ENCODE results near the gene FBXL19. TPM values are rescaled to one million over a fixed set of nuclear protein-coding genes. Genes with fewer than 3 reads are reported as not detected.
A peak's percentile ranks its signal among the peaks of the same experiment; 100 is the strongest.

FBXL19 gene
- total and polyA plus RNA-seq, 2 of the 13 experiments (the other 11 are each of a cell fraction or from before 2014, with no cell fraction given), result 6.0 to 13.7 TPM

- Histone ChIP-seq H3K27ac (ENCODE audit: extremely low read length, insufficient read depth, low read length) (peak overlapping the region; percentile 64), H3K4me2 (ENCODE audit: low read depth, low read length) (peak overlapping the region; percentile 81), H3K9ac (ENCODE audit: insufficient read depth, low read depth, low read length) (peak overlapping the region; percentile 68), H4K20me1 (ENCODE audit: insufficient read depth, low read length) (no peaks in the 10 kb centered on the region), H3K27me3 (ENCODE audit: control insufficient read depth in 1 of 2, insufficient read depth in 2 of 2, low read length in 2 of 2) (no peaks in the 10 kb centered on the region), H2AFZ (ENCODE audit: low read length) (no peak overlapping the region), H3K9me3 (ENCODE audit: low read length) (no peaks in the 10 kb centered on the region), H3K36me3 (replicated peaks in 1 of 2; ENCODE audit: control insufficient read depth in 1 of 2, insufficient read depth in 2 of 2, low read length in 2 of 2) (no peaks in the 10 kb centered on the region), H3K4me3 (replicated peaks in 1 of 3; ENCODE audit: insufficient read depth in 1 of 3, low read depth in 2 of 3, low read length in 3 of 3) (peak overlapping the region; percentile 57 to 77 (median 58)), H3K79me2 (ENCODE audit: insufficient read depth, low read length) (no peaks in the 10 kb centered on the region), H3K4me1 (ENCODE audit: insufficient read depth, low read length) (peaks cover 73% of the 10 kb centered on the region)
- 8% methylated on average over 5 of the region's 6 CpGs for WGBS (ENCODE audit: low lambda C conversion rate)
- ChIA-PET POLR2A (interaction anchor here (0.6 to 3.6 kb wide), 19 partner anchors 8 to 278 kb away, joined by 3 to 29 read pairs (median 4); partner anchors contain the start of genes BCL7C, FBXL19, FUS and KAT8), CTCF (ENCODE audit: low intra/inter-chr PET ratio, low total read pairs) (interaction anchor here (0.6 to 2.1 kb wide), 2 partner anchors 56 to 94 kb away, joined by 3 to 25 read pairs; no protein-coding TSS in a partner anchor)
- intact Hi-C loops (cut with micrococcal nuclease; ENCODE audit: unreplicated experiment) (loop anchor here (2.0 kb wide), 1 partner anchor 57 kb away; no protein-coding TSS in a partner anchor), in situ Hi-C loops (cut with HindIII; ENCODE audit: extremely low pct_ligation_motif_present, low pct_unique_long_range_greater_than_20kb) (no loop called here)
- no peak for FAIRE-seq
- BruUV-seq (replicated peaks), result TSS peak; percentile 91
- ATAC-seq, result no peak
- DNase-seq (ENCODE audit: low spot score), result peak; percentile 26
- TF ChIP-seq TMF1 (CRISPR knock-in tag; IDR thresholded peaks at IDR 0.05; ENCODE audit: low read depth) (no peak), PATZ1 (CRISPR knock-in tag; IDR thresholded peaks at IDR 0.05) (peak; percentile 52; the same call in 1 of the 2 replicates), SP5 (CRISPR knock-in tag; IDR thresholded peaks at IDR 0.05; ENCODE audit: borderline replicate concordance, low read depth) (peak; percentile 14; the same call in 1 of the 2 replicates), SMARCE1 (IDR thresholded peaks at IDR 0.05; ENCODE audit: borderline replicate concordance) (no peak), ZNF883 (CRISPR knock-in tag; IDR thresholded peaks at IDR 0.05; ENCODE audit: not compliant biosample characterization) (peak; percentile 12), SOX13 (IDR thresholded peaks at IDR 0.05) (no peak), SOX13 (CRISPR knock-in tag; conservative IDR thresholded peaks at IDR 0.05 in 1 of 2, IDR thresholded peaks at IDR 0.05 in 1 of 2) (peak in 1 of 2 experiments; percentile 18; a peak in 2 of 4 replicates), ZNF770 (CRISPR knock-in tag; IDR thresholded peaks at IDR 0.05) (peak; percentile 72), ZNF710 (CRISPR knock-in tag; IDR thresholded peaks at IDR 0.05; ENCODE audit: borderline replicate concordance) (0 out of 2 replicates have a peak, but pooled peaks have one; percentile 38), ZNF362 (CRISPR knock-in tag; IDR thresholded peaks at IDR 0.05; ENCODE audit: borderline replicate concordance) (peak; percentile 90), ZNF343 (CRISPR knock-in tag; IDR thresholded peaks at IDR 0.05) (no peak), E2F1 (CRISPR knock-in tag; IDR thresholded peaks at IDR 0.05) (0 out of 2 replicates have a peak, but pooled peaks have one; percentile 10), GLI4 (CRISPR knock-in tag; IDR thresholded peaks at IDR 0.05; ENCODE audit: borderline replicate concordance) (0 out of 2 replicates have a peak, but pooled peaks have one; percentile 43)
Measured at GRCh38 chr16:30901201-30902028, 22.0 kb upstream of the FBXL19 start.

All from HepG2 (cell line).